Dedifferentiated amniotic fluid mesenchymal stem cell (primary cell): ENCODE measurements around the gene CTSH.
"Not testable (repeated sequence)": the region's sequence is repeated elsewhere in the genome, so short reads cannot be mapped to it uniquely, and the experiment has no call there.

Source experiments
- DNase-seq: peaks from one replicate; pipeline ENCODE4 v3.0.0-alpha.2; 2016; ENCODE audit errors: extremely low spot score

The CTSH gene

GRCh38 chr15:78938658-78939488 lies 6.0 kb downstream of the CTSH start:
- DNase-seq: no peak

GRCh38 chr15:78937132-78937739 lies 7.6 kb downstream of the CTSH start:
- no peak for DNase-seq

DNA sequence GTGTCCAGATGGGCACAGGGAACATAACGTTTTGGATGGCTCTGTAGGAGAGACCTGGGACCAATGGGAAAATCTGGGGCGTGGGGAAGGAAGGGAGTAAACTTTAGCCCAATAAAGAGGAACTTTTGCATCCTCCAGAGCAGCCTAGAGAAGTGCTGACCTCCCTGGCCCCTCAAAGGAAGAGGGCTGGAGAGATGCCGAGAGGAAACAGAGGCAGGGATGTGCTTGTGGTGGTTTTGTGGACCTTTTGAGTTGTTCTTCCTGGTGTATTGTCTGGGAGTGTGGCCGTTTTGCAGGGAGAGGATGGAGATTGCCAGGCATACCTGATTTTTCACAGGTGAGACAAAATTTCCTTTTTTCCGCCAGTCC lies 10.2 kb downstream of the CTSH start:
- DNase-seq: no peak

GRCh38 chr15:78933823-78934654 lies 10.8 kb downstream of the CTSH start:
- DNase-seq: no peak

DNA sequence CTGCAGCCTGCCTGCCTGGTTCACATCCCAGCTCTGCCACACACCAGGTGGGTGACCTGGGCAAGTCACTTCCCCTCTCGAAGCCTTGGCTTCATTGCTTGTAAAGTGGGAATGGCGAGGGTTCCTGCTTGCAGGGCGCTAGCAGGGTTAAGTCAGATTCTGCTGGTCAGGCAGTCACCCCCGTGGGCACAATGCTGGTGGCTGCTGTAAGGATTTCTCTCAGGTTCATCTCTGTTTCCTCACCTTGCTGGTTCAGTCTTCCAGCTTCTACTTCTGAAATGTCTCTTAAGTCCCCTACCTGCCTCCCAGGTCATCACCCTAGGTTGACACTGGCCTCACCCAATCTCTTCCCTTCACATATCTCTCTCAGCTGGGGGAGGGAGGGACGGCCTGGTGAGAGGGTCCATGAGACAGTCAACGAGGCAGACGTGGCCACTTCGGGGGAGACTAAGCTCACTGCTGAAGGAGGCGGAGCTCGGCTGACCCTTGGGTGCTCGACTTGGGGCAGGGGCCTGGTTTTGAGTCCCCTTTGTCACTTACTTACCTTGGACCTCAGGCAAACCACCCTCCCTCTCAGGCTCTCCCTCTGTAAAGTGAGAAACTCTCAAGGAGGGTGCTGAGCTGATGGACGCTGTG lies 11.5 kb downstream of the CTSH start:
- DNase-seq: no peak

DNA sequence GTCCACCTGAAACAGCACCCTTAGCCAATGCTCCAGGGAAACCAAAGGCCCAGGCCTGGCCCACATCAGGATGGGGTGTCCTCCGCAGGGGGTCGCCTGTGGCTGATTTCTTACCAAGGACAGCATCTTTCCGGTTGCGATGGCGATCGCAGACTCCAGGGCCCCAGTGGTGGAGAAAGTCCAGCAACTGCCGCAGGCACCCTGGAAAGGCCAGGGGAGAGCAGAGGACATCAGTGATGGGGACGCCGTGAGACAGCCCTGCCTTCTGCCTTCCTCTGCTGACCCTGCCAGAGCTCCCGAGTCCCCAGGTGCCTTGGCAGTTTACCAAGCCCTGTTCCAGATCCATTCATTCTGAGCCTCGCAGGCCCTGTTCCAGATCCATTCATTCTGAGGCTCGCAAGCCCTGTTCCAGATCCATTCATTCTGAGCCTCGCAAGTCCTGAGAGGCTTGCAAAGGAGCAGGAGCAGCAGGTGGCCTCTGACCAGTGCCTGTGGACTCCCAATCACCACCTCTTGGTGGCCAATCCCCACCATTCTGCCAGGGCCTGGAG lies 12.5 kb downstream of the CTSH start:
- DNase-seq: no peak

GRCh38 chr15:78931439-78932257 lies 13.2 kb downstream of the CTSH start:
- DNase-seq: no peak

DNA sequence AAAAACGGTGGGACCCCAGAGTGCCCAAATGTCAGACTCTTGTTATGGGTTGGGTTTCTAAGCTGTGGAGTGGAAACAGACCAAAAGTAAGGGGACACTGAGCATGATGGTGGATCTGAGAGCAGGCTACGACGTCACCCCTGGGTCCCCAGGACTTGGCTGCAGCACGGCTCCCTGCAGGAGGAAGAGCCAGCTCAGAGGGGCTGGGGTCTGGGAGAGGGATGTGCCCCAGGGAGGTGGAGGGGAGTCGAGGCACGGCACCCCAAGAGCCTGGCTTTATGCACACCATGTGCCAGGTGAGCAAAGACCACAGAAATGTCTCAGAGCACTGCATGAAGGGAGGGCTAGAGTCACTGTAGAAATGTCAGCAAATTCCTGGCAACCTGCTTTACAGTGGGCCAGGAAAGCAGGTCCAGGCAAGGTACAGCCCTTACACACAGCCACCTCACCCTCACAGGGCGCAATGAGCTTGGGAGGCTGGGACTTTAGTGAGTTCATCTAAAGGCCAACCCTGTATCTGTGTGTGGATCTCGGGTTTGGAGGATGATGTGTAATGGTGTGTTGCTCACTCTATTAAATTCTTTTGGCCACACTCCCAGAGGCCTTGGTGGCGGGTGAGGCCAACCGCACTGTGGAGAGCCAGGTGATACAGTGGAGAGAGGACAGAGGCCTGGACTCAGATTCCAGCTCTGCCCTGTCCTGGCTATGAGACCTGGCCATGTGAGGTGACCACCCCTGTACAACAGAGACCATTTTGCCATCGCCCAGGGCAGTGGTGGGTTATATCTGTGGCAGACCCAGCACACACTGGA lies 14.1 kb downstream of the CTSH start:
- peak; percentile 51 for DNase-seq

GRCh38 chr15:78929536-78930264 lies 15.1 kb downstream of the CTSH start:
- no peak for DNase-seq

GRCh38 chr15:78928616-78929093 lies 16.2 kb downstream of the CTSH start:
- no peak for DNase-seq

DNA sequence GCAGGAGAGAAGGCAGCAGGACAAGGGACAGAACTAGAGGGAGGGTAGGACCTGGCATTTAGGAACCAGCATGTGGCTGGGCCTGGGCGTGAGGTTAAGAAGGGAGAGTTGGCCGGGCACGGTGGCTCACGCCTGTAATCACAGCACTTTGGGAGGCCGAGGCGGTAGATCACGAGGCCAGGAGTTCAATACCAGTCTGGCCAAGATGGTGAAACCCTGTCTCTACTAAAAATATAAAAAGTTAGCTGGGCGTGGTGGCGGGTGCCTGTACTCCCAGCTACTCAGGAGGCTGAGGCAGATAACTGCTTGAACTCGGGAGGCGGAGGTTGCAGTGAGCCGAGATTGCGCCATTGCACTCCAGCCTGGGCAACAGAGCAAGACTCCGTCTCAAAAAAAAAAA lies 16.7 kb downstream of the CTSH start:
- not testable (repeated sequence) for DNase-seq

DNA sequence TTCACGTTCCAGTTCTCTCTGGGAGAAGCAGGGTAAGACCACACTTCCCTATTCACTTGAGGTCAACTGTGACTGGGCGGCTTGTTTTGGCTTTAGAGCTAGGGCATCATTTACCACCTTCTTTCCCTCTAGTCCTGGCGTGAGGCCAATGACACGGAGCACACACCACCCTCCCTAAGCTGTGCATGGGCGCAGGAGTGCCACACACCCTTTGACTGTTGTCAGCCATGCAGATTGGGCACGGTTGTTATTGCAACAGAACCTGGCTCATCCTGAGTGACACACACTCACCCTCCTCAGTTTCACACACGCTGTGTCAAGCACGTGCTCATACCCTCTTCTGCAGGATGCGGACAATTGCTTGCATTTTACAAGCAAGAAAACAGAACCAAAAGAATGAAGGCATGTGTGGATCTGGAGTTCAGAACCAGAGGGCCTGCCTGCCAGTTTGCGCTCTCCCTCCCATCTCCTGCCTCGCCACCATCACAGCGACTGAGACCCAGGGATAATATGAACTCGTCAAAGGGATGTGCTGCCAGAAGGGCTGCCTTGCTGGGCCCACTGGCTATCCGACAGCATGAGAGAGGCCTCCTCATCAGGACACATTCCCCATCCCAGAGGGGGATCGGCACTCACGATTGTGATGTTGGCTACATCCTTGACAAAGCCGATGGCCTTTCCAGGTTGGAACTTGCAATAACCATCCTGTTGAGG lies 17.6 kb downstream of the CTSH start:
- DNase-seq: no peak

DNA sequence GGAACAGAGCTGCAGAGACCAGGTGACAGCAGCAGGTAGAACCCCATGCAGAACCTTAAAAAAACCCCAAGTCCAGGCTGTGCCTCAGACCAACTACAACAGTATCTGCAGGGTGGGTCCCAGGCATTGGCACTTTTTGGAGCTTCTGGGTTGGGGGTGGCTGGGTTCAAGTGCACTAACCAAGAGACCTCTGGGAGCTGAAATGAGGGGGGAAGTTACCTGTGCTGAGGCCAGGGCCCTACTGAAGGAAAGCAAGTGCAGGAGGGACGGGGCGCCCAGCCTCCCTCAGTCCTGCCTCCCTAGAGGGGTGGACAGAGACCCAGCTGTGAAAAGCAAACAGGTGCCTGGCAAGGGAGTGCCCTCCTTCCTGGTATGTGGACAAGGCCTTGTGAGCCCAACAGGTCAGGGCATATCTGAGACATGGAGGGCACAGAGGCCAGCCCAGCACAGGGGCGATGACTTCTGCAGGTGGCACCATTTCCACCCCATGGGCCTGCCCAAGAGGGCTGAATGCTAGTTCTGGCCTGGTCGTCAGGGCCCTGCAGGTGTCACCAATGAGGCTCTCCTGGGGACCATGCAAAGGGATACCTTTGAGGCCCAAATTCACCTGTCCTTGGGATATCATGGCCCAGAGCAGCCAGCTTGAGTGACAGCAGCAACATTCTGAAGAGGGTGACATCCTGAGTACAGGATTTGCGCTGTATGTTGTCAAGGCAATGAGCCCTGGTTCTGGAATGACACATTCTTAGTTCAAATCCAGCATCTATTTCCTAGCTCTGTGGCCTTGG lies 18.7 kb downstream of the CTSH start:
- no peak for DNase-seq

- DNase-seq: no peak
These were observed 19.7 kb downstream of the CTSH start for GRCh38 chr15:78925076-78925624.

GRCh38 chr15:78923480-78924360 lies 21.1 kb downstream of the CTSH start:
- DNase-seq: no peak

GRCh38 chr15:78923015-78923414 lies 21.8 kb downstream of the CTSH start:
- DNase-seq: no peak
